GM23338 (cell line): ENCODE results near the gene LRTM2.
A peak's percentile ranks its signal among the peaks of the same experiment; 100 is the strongest.

Source experiments
- EZH2 ChIP-seq: fragments of 200-600 bp; sonication (generic); IDR thresholded peaks from one replicate; pipeline ENCODE4 v1.8.0; 2017; ENCODE audit warnings: antibody characterized with exemption, mild to moderate bottlenecking, low read depth; ENCODE audit not compliant: unreplicated experiment
- EZH2phosphoT487 ChIP-seq: fragments of 200-600 bp; sonication (generic); IDR thresholded peaks from one replicate; pipeline ENCODE4 v1.8.1; 2018; ENCODE audit warnings: antibody characterized with exemption; ENCODE audit not compliant: unreplicated experiment
- POLR2AphosphoS5 ChIP-seq: IDR thresholded peaks from 2 replicates; pipeline ENCODE4 v1.6.1; 2016; ENCODE audit warnings: antibody characterized with exemption, low read depth
- TF ChIP-seq, protein P1 (sequence below), 2 experiments: fragments of 200-600 bp in 1 of 2; sonication (generic) in 1 of 2; conservative IDR thresholded peaks; 2 replicates each; pipeline versions ENCODE4 v1.5.1 to v1.6.1; 2016 to 2017; ENCODE audit warnings: antibody characterized with exemption in 2 of 2, low read depth in 2 of 2, mild to moderate bottlenecking in 2 of 2, moderate library complexity in 1 of 2
- TF ChIP-seq, protein P2 (sequence below): IDR thresholded peaks from one replicate; pipeline ENCODE4 v1.6.1; 2018; ENCODE audit warnings: antibody characterized with exemption; ENCODE audit not compliant: unreplicated experiment

DNA sequence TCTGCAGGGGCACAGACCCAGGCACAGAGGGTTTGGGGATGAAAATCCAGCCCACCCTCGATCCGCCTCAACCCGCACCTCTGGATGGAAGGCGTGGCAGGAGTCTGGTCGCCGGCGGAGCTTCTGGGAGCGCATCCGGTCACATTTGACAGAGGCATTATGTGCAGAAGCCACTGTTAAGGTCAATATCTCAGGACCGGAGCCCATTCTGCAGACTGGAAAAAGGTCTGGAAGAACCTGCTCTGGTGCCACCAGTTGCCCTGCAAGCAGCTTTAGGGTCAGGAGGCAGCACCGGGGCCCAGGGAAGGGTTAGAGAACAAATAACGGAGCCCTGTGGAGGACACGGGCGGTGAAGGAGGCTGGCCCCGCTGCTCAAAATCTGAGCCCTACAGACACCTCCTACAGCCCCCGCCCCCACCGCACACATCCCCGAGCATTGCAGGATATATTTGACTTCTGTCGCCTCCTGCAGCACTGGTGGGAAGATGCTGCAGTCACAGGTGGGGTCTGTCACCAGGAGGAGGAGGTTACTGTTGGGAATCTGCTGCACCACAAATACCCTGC, 25.1 kb upstream of the LRTM2 start:
- no peak for TF ChIP-seq POLR2AphosphoS5
- TF ChIP-seq, protein P1, sequence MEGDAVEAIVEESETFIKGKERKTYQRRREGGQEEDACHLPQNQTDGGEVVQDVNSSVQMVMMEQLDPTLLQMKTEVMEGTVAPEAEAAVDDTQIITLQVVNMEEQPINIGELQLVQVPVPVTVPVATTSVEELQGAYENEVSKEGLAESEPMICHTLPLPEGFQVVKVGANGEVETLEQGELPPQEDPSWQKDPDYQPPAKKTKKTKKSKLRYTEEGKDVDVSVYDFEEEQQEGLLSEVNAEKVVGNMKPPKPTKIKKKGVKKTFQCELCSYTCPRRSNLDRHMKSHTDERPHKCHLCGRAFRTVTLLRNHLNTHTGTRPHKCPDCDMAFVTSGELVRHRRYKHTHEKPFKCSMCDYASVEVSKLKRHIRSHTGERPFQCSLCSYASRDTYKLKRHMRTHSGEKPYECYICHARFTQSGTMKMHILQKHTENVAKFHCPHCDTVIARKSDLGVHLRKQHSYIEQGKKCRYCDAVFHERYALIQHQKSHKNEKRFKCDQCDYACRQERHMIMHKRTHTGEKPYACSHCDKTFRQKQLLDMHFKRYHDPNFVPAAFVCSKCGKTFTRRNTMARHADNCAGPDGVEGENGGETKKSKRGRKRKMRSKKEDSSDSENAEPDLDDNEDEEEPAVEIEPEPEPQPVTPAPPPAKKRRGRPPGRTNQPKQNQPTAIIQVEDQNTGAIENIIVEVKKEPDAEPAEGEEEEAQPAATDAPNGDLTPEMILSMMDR (conservative IDR thresholded peaks at IDR 0.05; ENCODE audit: low read depth in 2 of 2): peak in 1 of 2 experiments; percentile 18; a peak in 1 of 4 replicates
- TF ChIP-seq, protein P2, sequence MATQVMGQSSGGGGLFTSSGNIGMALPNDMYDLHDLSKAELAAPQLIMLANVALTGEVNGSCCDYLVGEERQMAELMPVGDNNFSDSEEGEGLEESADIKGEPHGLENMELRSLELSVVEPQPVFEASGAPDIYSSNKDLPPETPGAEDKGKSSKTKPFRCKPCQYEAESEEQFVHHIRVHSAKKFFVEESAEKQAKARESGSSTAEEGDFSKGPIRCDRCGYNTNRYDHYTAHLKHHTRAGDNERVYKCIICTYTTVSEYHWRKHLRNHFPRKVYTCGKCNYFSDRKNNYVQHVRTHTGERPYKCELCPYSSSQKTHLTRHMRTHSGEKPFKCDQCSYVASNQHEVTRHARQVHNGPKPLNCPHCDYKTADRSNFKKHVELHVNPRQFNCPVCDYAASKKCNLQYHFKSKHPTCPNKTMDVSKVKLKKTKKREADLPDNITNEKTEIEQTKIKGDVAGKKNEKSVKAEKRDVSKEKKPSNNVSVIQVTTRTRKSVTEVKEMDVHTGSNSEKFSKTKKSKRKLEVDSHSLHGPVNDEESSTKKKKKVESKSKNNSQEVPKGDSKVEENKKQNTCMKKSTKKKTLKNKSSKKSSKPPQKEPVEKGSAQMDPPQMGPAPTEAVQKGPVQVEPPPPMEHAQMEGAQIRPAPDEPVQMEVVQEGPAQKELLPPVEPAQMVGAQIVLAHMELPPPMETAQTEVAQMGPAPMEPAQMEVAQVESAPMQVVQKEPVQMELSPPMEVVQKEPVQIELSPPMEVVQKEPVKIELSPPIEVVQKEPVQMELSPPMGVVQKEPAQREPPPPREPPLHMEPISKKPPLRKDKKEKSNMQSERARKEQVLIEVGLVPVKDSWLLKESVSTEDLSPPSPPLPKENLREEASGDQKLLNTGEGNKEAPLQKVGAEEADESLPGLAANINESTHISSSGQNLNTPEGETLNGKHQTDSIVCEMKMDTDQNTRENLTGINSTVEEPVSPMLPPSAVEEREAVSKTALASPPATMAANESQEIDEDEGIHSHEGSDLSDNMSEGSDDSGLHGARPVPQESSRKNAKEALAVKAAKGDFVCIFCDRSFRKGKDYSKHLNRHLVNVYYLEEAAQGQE: no peak
- TF ChIP-seq EZH2: no peak
- TF ChIP-seq EZH2phosphoT487: no peak
